Osteocyte (in vitro differentiated cells): Measurements from ENCODE around the gene STPG1. TPM values are rescaled to one million over a fixed set of nuclear protein-coding genes. Genes with fewer than 3 reads are reported as not detected.
"Not testable (repeated sequence)": the region's sequence is repeated elsewhere in the genome, so short reads cannot be mapped to it uniquely, and the experiment has no call there.

Source experiments
- DNase-seq: peaks from one replicate; pipeline ENCODE4 v3.0.0; 2021; ENCODE audit warnings: mixed read lengths; ENCODE audit not compliant: unreplicated experiment; ENCODE audit errors: extremely low spot score
- H3K27ac Mint-ChIP-seq: one replicate; pipeline ENCODE4 v1.8.0; 2021; ENCODE audit warnings: mild to moderate bottlenecking, mixed read lengths; ENCODE audit not compliant: unreplicated experiment
- H3K27me3 Mint-ChIP-seq: one replicate; pipeline ENCODE4 v1.8.0; 2021; ENCODE audit warnings: mixed read lengths; ENCODE audit not compliant: unreplicated experiment
- H3K36me3 Mint-ChIP-seq: one replicate; pipeline ENCODE4 v1.8.0; 2021; ENCODE audit warnings: mixed read lengths; ENCODE audit not compliant: unreplicated experiment
- H3K4me1 Mint-ChIP-seq: one replicate; pipeline ENCODE4 v1.8.0; 2021; ENCODE audit warnings: mixed read lengths; ENCODE audit not compliant: unreplicated experiment
- H3K4me3 Mint-ChIP-seq: one replicate; pipeline ENCODE4 v1.8.0; 2021; ENCODE audit warnings: mild to moderate bottlenecking, moderate library complexity, mixed read lengths; ENCODE audit not compliant: unreplicated experiment
- H3K9me3 Mint-ChIP-seq: one replicate; pipeline ENCODE4 v1.8.0; 2021; ENCODE audit warnings: mixed read lengths; ENCODE audit not compliant: unreplicated experiment
- total RNA-seq: library from RNA; stranded (reverse); gene quantifications from 2 replicates; pipeline ENCODE4 v1.2.1, GENCODE V29; 2021
- TF ChIP-seq, protein P1 (sequence below): fragments of 200-600 bp; sonication (generic); IDR thresholded peaks from 2 replicates; pipeline ENCODE4 v1.5.0; 2021; ENCODE audit warnings: antibody characterized with exemption, mild to moderate bottlenecking, moderate library complexity

STPG1 gene
- total RNA-seq, 1 donor from 2014 or later = 5.3 TPM

DNA sequence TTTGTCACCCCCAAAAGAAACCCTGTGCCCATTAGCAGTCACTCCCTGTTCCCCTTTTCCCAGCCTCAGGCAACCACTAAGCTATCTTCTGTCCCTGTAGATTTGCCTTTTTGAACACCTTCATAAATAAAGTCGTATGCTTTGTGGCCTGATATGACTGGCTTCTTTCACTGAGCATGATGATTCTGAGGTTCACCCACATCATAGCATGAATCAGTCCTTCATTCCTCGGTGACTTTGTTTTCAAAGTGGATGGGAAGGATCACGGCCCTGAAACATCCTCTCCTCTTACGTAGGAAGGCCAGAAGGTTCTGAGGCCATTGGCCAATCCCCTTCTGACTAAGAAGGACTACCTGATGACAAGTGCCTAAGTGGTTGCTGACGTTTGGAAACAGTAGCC lies 41.1 kb upstream of the STPG1 start:
- H3K36me3 Mint-ChIP-seq = peaks cover 38% of the 10 kb centered on the region
- TF ChIP-seq, protein P1, sequence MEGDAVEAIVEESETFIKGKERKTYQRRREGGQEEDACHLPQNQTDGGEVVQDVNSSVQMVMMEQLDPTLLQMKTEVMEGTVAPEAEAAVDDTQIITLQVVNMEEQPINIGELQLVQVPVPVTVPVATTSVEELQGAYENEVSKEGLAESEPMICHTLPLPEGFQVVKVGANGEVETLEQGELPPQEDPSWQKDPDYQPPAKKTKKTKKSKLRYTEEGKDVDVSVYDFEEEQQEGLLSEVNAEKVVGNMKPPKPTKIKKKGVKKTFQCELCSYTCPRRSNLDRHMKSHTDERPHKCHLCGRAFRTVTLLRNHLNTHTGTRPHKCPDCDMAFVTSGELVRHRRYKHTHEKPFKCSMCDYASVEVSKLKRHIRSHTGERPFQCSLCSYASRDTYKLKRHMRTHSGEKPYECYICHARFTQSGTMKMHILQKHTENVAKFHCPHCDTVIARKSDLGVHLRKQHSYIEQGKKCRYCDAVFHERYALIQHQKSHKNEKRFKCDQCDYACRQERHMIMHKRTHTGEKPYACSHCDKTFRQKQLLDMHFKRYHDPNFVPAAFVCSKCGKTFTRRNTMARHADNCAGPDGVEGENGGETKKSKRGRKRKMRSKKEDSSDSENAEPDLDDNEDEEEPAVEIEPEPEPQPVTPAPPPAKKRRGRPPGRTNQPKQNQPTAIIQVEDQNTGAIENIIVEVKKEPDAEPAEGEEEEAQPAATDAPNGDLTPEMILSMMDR = no peak
- no peaks in the 10 kb centered on the region for H3K9me3 Mint-ChIP-seq
- H3K4me3 Mint-ChIP-seq = no peak overlapping the region
- H3K27ac Mint-ChIP-seq = no peak overlapping the region
- no peak for DNase-seq
- H3K27me3 Mint-ChIP-seq = no peaks in the 10 kb centered on the region
- H3K4me1 Mint-ChIP-seq = no peaks in the 10 kb centered on the region

DNA sequence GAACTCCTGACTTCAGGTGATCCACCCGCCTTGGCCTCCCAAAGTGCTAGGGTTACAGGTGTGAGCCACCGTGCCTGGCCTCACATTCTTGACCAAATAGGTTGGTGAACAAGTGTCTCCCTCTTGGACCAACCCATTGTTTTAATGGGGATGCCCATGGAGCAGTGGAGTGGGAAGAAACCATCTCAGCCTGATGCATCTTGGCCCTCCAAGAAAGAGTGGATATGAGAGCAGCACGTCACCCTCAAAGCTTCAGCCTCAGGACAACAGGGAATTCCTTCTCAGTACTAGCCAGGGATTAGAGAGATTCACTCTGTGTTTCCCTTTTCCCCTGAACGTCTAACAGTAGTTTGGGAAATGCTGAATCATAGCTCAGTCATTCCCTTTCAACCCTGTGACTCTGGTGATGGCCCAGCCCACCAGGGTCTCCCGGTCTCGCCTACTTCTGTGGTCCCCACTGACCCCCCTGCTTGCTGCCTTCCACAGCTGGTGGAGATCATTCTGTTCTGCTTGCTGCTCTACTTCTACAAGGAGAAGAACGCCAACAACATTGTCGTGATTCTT lies 39.4 kb upstream of the STPG1 start:
- no peaks in the 10 kb centered on the region for H3K9me3 Mint-ChIP-seq
- TF ChIP-seq, protein P1 = no peak
- H3K27me3 Mint-ChIP-seq = no peaks in the 10 kb centered on the region
- peaks cover 35% of the 10 kb centered on the region for H3K36me3 Mint-ChIP-seq
- no peak overlapping the region for H3K4me3 Mint-ChIP-seq
- DNase-seq = no peak
- no peaks in the 10 kb centered on the region for H3K4me1 Mint-ChIP-seq
- H3K27ac Mint-ChIP-seq = no peak overlapping the region

DNA sequence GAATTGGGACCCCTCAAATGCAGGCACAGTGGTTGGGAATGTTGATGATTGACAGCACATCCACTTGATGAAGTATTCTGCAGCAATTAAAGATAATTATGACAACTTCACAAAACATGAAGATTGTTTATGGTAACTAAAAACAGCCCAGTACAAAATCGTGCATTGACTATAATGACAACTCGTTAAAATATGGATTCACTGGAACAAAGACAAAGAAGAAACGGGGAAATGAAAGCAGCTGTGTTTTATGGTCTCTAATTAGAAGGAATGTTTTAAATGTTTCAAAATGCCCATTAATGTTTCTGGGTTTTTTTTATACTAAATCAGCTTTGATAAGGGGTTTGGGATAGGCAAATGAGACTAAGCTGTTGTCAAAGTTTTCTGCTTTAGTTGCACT lies 38.2 kb upstream of the STPG1 start:
- Mint-ChIP-seq H3K4me3 (no peak overlapping the region), H3K9me3 (no peaks in the 10 kb centered on the region), H3K27me3 (no peaks in the 10 kb centered on the region), H3K36me3 (peaks cover 33% of the 10 kb centered on the region), H3K27ac (no peak overlapping the region), H3K4me1 (no peaks in the 10 kb centered on the region)
- TF ChIP-seq, protein P1 = no peak
- DNase-seq = no peak

DNA sequence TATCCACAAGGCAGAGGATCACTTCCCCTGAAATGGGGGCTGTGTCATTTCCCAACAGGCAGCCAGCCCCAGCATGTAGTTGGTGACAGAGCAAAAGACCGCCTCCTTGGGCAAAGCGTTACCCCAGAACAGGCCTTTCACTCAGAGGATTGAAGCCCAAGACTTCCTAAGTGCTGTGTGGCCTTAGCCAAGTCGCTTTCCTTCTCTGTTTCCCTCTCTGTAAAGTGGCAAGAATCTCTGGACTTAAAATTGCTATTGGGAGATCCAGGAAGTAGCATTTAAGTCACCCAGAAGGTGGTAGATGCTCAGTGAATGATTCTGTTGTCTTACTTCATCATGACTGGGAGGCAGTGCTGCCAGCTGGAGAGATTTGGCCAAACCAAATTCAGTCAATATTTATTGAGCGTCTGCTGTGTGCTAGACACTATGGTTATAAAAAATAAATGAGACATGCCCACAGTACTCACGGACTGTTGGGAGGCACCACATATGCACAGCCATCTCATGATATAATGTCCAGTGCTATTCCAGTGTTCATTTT lies 37.3 kb upstream of the STPG1 start:
- H3K36me3 Mint-ChIP-seq = peaks cover 36% of the 10 kb centered on the region
- DNase-seq = no peak
- no peaks in the 10 kb centered on the region for H3K9me3 Mint-ChIP-seq
- H3K27me3 Mint-ChIP-seq = no peaks in the 10 kb centered on the region
- no peaks in the 10 kb centered on the region for H3K4me1 Mint-ChIP-seq
- H3K4me3 Mint-ChIP-seq = no peak overlapping the region
- no peak overlapping the region for H3K27ac Mint-ChIP-seq
- TF ChIP-seq, protein P1 = no peak

DNA sequence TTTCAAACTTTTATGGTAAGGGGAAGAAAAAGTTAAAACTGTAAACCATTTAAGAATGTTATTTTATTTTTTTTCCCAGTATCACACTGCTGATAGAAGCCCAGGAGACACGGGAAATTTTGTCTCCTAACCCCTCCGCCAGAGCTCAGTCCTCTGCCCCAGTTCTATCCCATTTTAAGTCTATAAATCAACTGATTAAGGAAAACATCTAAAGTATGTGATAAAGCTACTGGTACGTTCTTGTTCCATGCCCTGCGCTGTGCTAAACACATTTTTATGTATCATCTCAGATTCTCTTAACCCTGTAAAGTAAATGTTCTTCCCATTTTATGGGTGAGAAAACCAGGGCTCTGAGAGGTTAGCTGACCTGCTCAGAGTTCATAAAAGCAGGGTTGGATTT lies 36.7 kb upstream of the STPG1 start:
- no peak overlapping the region for H3K27ac Mint-ChIP-seq
- H3K4me3 Mint-ChIP-seq = no peak overlapping the region
- H3K36me3 Mint-ChIP-seq = peaks cover 37% of the 10 kb centered on the region
- H3K27me3 Mint-ChIP-seq = no peaks in the 10 kb centered on the region
- TF ChIP-seq, protein P1 = no peak
- H3K4me1 Mint-ChIP-seq = no peaks in the 10 kb centered on the region
- no peaks in the 10 kb centered on the region for H3K9me3 Mint-ChIP-seq
- no peak for DNase-seq

DNA sequence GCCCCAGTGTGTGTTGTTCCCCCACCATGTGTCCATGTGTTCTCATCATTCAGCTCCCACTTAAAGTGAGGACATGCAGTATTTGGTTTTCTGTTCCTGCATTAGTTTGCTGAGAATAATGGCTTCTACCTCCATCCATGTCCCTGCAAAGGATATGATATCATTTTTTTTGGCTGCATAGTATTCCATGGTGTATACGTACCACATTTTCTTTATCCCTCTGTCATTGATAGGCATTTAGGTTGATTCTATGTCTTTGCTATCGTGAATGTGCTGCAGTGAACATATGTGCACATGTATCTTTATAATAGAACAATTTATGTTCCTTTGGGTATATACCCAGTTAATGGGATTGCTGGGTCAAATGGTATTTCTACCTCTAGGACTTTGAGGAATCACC lies 32.9 kb upstream of the STPG1 start:
- not testable (repeated sequence) for H3K9me3 Mint-ChIP-seq, H3K27ac Mint-ChIP-seq, DNase-seq, H3K4me1 Mint-ChIP-seq, H3K4me3 Mint-ChIP-seq, H3K27me3 Mint-ChIP-seq
- peaks cover 28% of the 10 kb centered on the region for H3K36me3 Mint-ChIP-seq
